SK-N-SH (cell line): Measurements from ENCODE around the gene PRR35.

ENCODE experiments used
- CTCF ChIP-seq: fragments of 200-600 bp; sonication (generic); IDR thresholded peaks from 2 replicates; pipeline ENCODE4 v1.6.1; 2017; ENCODE audit warnings: antibody characterized with exemption, mild to moderate bottlenecking, moderate library complexity
- EP300 ChIP-seq, 2 experiments: IDR thresholded peaks; 2 replicates each; pipeline versions ENCODE4 v1.4.0 to v1.6.1; 2012; ENCODE audit warnings: borderline replicate concordance in 1 of 2, low read depth in 1 of 2, low read length in 1 of 2
- FOXJ3 ChIP-seq: sonication (generic); formaldehyde crosslinking; IDR thresholded peaks from 2 replicates; pipeline ENCODE4 v1.5.1; 2020; ENCODE audit warnings: mild to moderate bottlenecking, missing genetic modification reagents
- FOXM1 ChIP-seq: IDR thresholded peaks from 2 replicates; pipeline ENCODE4 v1.4.0; 2012; ENCODE audit warnings: low read depth, mild to moderate bottlenecking
- GABPA ChIP-seq: IDR thresholded peaks from 2 replicates; pipeline ENCODE4 v1.4.0; 2012; ENCODE audit warnings: low read depth, mild to moderate bottlenecking
- POLR2AphosphoS5 ChIP-seq: IDR thresholded peaks from 2 replicates; pipeline ENCODE4 v1.6.1; 2012; ENCODE audit warnings: low read depth, low read length
- REST ChIP-seq: IDR thresholded peaks from 2 replicates; pipeline ENCODE4 v1.6.1; 2012; ENCODE audit warnings: mild to moderate bottlenecking, low read depth, low read length, moderate library complexity
- RXRA ChIP-seq: IDR thresholded peaks from 2 replicates; pipeline ENCODE4 v1.4.0; 2012; ENCODE audit warnings: low read depth, mild to moderate bottlenecking, borderline replicate concordance
- TAF1 ChIP-seq: IDR thresholded peaks from 2 replicates; pipeline ENCODE4 v1.6.1; 2012; ENCODE audit warnings: low read depth, mild to moderate bottlenecking, low read length, moderate library complexity, borderline replicate concordance
- USF2 ChIP-seq: fragments of 150-350 bp; IDR thresholded peaks from 2 replicates; pipeline ENCODE4 v1.6.1; 2017; ENCODE audit warnings: antibody characterized with exemption, low read length, low read depth, borderline replicate concordance
- TF ChIP-seq, protein P1 (sequence below): IDR thresholded peaks from 2 replicates; pipeline ENCODE4 v1.4.0; 2012; ENCODE audit warnings: low read depth

GRCh38 chr16:606656-607307 is 46.6 kb downstream of the PRR35 start:
- no peak for TF ChIP-seq FOXJ3 (CRISPR knock-in tag)
- no peak for TF ChIP-seq CTCF
- TF ChIP-seq REST = no peak
- no peak for TF ChIP-seq EP300 (IDR thresholded peaks at IDR 0.05; ENCODE audit: borderline replicate concordance in 1 of 2, low read depth in 1 of 2, low read length in 1 of 2)
- TF ChIP-seq GABPA = no peak
- TF ChIP-seq POLR2AphosphoS5 = no peak
- TF ChIP-seq, protein P1, sequence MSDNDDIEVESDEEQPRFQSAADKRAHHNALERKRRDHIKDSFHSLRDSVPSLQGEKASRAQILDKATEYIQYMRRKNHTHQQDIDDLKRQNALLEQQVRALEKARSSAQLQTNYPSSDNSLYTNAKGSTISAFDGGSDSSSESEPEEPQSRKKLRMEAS = no peak
- TF ChIP-seq USF2 = no peak
- no peak for TF ChIP-seq FOXM1
- no peak for TF ChIP-seq RXRA
- no peak for TF ChIP-seq TAF1
